Keratinocyte (primary cell): ENCODE data around the gene NRP1. TPM values are rescaled to one million over a fixed set of nuclear protein-coding genes. Genes with fewer than 3 reads are reported as not detected.

Source experiments
- DNase-seq: peaks from one replicate; pipeline ENCODE4 v3.0.0-alpha.2; 2011; ENCODE audit warnings: low read depth, missing footprints, low spot score
- FAIRE-seq: peaks from 2 replicates; lab custom pipeline; 2011; peaks lifted over from hg19 to GRCh38; lab: Jason Lieb, UNC
- H2AFZ ChIP-seq: 2 replicates; pipeline ENCODE4 v1.6.0; 2012; ENCODE audit warnings: low read length, control low read depth, inconsistent platforms; ENCODE audit not compliant: control insufficient read depth
- H3K27ac ChIP-seq: 2 replicates; pipeline ENCODE4 v1.5.1; 2011; ENCODE audit warnings: low read length; ENCODE audit not compliant: control insufficient read depth, insufficient read depth
- H3K27me3 ChIP-seq: 3 replicates; pipeline ENCODE4 v1.6.0; 2011; ENCODE audit warnings: low read length; ENCODE audit not compliant: control insufficient read depth, insufficient read depth; ENCODE audit errors: extremely low read depth
- H3K36me3 ChIP-seq, 2 experiments: 2 replicates in 1 of 2; 3 replicates in 1 of 2; pipeline ENCODE4 v1.5.1; 2011; ENCODE audit warnings: low read length in 2 of 2, mild to moderate bottlenecking in 1 of 2; ENCODE audit not compliant: control insufficient read depth in 2 of 2, insufficient read depth in 2 of 2; ENCODE audit errors: extremely low read depth in 1 of 2
- H3K4me1 ChIP-seq: 3 replicates; pipeline ENCODE4 v1.5.1; 2011; ENCODE audit warnings: low read length; ENCODE audit not compliant: control insufficient read depth, insufficient read depth; ENCODE audit errors: extremely low read depth
- H3K4me2 ChIP-seq: 3 replicates; pipeline ENCODE4 v1.6.0; 2011; ENCODE audit warnings: low read depth, low read length; ENCODE audit not compliant: control insufficient read depth, insufficient read depth; ENCODE audit errors: extremely low read depth
- H3K4me3 ChIP-seq, 3 experiments: fragments of 200-600 bp in 1 of 3; sonication (generic) in 1 of 3; 2 replicates in 2 of 3; 3 replicates in 1 of 3; pipeline ENCODE4 v1.5.1; 2011 to 2016; ENCODE audit warnings: low read length in 3 of 3, mild to moderate bottlenecking in 3 of 3, control low read depth in 2 of 3, inconsistent platforms in 1 of 3, low read depth in 1 of 3, mixed read lengths in 1 of 3, mixed run types in 1 of 3, moderate library complexity in 1 of 3; ENCODE audit not compliant: control insufficient read depth in 2 of 3, insufficient read depth in 2 of 3; ENCODE audit errors: extremely low read depth in 1 of 3
- H3K79me2 ChIP-seq: 2 replicates; pipeline ENCODE4 v1.6.0; 2012; ENCODE audit warnings: low read length; ENCODE audit not compliant: control insufficient read depth, insufficient read depth
- H3K9ac ChIP-seq: 3 replicates; pipeline ENCODE4 v1.6.0; 2011; ENCODE audit warnings: low read length; ENCODE audit not compliant: control insufficient read depth, insufficient read depth; ENCODE audit errors: extremely low read depth
- H3K9me1 ChIP-seq: 3 replicates; pipeline ENCODE4 v1.6.0; 2011; ENCODE audit warnings: low read length; ENCODE audit not compliant: control insufficient read depth, insufficient read depth; ENCODE audit errors: extremely low read depth
- H3K9me3 ChIP-seq: 2 replicates; pipeline ENCODE4 v1.5.1; 2012; ENCODE audit warnings: low read depth, low read length; ENCODE audit not compliant: control insufficient read depth
- H4K20me1 ChIP-seq: 3 replicates; pipeline ENCODE4 v1.6.0; 2011; ENCODE audit warnings: low read length; ENCODE audit not compliant: control insufficient read depth, insufficient read depth; ENCODE audit errors: extremely low read depth
- EZH2 ChIP-seq: IDR thresholded peaks from one replicate; pipeline ENCODE4 v1.6.1; 2012; ENCODE audit warnings: inconsistent platforms, mild to moderate bottlenecking, low read length, moderate library complexity
- dilution Hi-C: fragments of 300-500 bp; cut with MboI; formaldehyde crosslinking; loops from one replicate; pipeline ENCODE4 v1.7.0; 2020; ENCODE audit warnings: low sequenced_read_pairs; ENCODE audit not compliant: extremely low pct_ligation_motif_present
- polyA plus RNA-seq, 5 experiments: library from polyadenylated mRNA; depleted of rRNA in 3 of 5; stranded (reverse) in 3 of 5; stranded (forward) in 1 of 5; unstranded in 1 of 5; fragments of >200 nt; gene quantifications; 1 replicate in 1 of 5; 2 replicates in 3 of 5; 3 replicates in 1 of 5; pipeline versions ENCODE4 v1.2.1 to v1.2.3, GENCODE V29; 2011 to 2012; ENCODE audit warnings: missing spikeins in 2 of 5, low read depth in 1 of 5, low replicate concordance in 1 of 5
- TF ChIP-seq, protein P1 (sequence below), 3 experiments: IDR thresholded peaks in 1 of 3; conservative IDR thresholded peaks in 1 of 3; optimal IDR thresholded peaks in 1 of 3; 2 replicates in 2 of 3; 3 replicates in 1 of 3; pipeline versions ENCODE3 to v1.5.1; 2011; ENCODE audit warnings: low read length in 3 of 3, mild to moderate bottlenecking in 3 of 3, moderate library complexity in 2 of 3, control low read depth in 1 of 3, inconsistent platforms in 1 of 3; ENCODE audit not compliant: insufficient read depth in 2 of 3; ENCODE audit errors: extremely low read depth in 1 of 3

NRP1 gene
- polyA plus RNA-seq, 1 donor (not counting 4 experiments of a cell fraction or from before 2014, with no cell fraction given), result 36.2 TPM

DNA sequence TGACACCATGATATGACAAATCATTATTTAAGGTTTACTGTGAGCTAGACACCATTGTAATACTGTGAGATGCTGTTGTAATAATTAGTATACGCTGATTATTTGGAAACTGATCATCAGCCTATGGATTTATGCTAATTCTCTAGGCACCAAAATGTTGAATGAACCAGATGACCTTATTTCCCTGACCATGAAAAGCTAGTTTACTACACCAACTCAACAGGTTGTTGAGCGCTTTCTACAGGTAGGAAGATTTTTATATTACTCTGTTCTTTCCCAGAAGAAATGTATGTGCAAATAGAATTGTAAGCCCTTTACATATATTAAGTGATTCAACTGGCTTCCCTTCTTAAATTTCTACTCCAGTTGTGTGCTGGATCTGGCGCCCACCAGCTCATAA, 6.2 kb downstream of the NRP1 start:
- TF ChIP-seq, protein P1, sequence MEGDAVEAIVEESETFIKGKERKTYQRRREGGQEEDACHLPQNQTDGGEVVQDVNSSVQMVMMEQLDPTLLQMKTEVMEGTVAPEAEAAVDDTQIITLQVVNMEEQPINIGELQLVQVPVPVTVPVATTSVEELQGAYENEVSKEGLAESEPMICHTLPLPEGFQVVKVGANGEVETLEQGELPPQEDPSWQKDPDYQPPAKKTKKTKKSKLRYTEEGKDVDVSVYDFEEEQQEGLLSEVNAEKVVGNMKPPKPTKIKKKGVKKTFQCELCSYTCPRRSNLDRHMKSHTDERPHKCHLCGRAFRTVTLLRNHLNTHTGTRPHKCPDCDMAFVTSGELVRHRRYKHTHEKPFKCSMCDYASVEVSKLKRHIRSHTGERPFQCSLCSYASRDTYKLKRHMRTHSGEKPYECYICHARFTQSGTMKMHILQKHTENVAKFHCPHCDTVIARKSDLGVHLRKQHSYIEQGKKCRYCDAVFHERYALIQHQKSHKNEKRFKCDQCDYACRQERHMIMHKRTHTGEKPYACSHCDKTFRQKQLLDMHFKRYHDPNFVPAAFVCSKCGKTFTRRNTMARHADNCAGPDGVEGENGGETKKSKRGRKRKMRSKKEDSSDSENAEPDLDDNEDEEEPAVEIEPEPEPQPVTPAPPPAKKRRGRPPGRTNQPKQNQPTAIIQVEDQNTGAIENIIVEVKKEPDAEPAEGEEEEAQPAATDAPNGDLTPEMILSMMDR (optimal IDR thresholded peaks at IDR 0.05 in 1 of 3, IDR thresholded peaks at IDR 0.05 in 1 of 3, conservative IDR thresholded peaks at IDR 0.05 in 1 of 3; ENCODE audit: extremely low read depth in 1 of 3, insufficient read depth in 2 of 3, low read length in 3 of 3), result no peak
- TF ChIP-seq EZH2, result no peak
- Histone ChIP-seq H2AFZ (no peak overlapping the region), H3K79me2 (peaks cover 94% of the 10 kb centered on the region), H4K20me1 (no peaks in the 10 kb centered on the region), H3K9me3 (no peaks in the 10 kb centered on the region), H3K4me3 (no peak overlapping the region), H3K4me2 (no peak overlapping the region), H3K27me3 (no peaks in the 10 kb centered on the region), H3K36me3 (peaks cover 2 to 40% of the 10 kb centered on the region in 2 experiments), H3K4me1 (peaks cover 16% of the 10 kb centered on the region), H3K9ac (no peak overlapping the region), H3K9me1 (no peaks in the 10 kb centered on the region), H3K27ac (no peak overlapping the region)
- FAIRE-seq (no peak), DNase-seq (no peak)
- dilution Hi-C loops, result no loop called here

DNA sequence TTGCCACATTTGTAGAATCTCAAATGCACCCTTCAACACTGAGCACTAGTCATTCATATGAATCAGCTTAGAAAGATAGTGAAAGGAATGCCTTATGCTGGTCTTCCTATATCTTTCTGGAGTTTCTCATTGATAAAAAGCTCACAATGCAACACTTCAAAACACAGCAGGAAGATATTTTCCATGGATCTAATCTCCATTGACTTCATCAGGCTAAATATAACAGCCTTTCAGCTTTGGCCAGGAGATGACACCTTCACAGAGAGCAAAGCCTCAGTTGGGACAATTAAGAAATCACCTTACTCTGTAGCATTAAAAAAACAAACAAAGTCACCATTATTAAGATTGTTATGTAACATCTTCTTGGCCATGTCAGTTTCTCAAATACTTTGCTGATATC, 6.7 kb downstream of the NRP1 start:
- Histone ChIP-seq H3K27ac (no peak overlapping the region), H3K9me1 (no peaks in the 10 kb centered on the region), H2AFZ (no peak overlapping the region), H3K79me2 (peaks cover 90% of the 10 kb centered on the region), H3K4me1 (peaks cover 16% of the 10 kb centered on the region), H3K9me3 (no peaks in the 10 kb centered on the region), H3K27me3 (no peaks in the 10 kb centered on the region), H3K4me2 (no peak overlapping the region), H4K20me1 (no peaks in the 10 kb centered on the region), H3K4me3 (no peak overlapping the region), H3K9ac (no peak overlapping the region), H3K36me3 (peaks cover 2 to 41% of the 10 kb centered on the region in 2 experiments)
- dilution Hi-C loops, result no loop called here
- no peak for DNase-seq
- FAIRE-seq, result peak; percentile 32
- TF ChIP-seq EZH2, result no peak
- TF ChIP-seq, protein P1 (optimal IDR thresholded peaks at IDR 0.05 in 1 of 3, IDR thresholded peaks at IDR 0.05 in 1 of 3, conservative IDR thresholded peaks at IDR 0.05 in 1 of 3; ENCODE audit: extremely low read depth in 1 of 3, insufficient read depth in 2 of 3, low read length in 3 of 3), result peak in 2 of 3 experiments; percentile 9 to 37
